GM23338 (cell line): ENCODE measurements around the gene GSX1. TPM values are rescaled to one million over a fixed set of nuclear protein-coding genes. Genes with fewer than 3 reads are reported as not detected.

Source experiments
- ATAC-seq: fragments of 200-7000 bp; cut with Tn5 transposase; 3 replicates; pipeline ENCODE4 v1.9.1; 2020
- DNase-seq: peaks from one replicate; pipeline ENCODE4 v3.0.0-alpha.2; 2015; ENCODE audit warnings: low spot score
- H2AFZ ChIP-seq: fragments of 200-600 bp; sonication (generic); 2 replicates; pipeline ENCODE4 v1.8.0; 2016; ENCODE audit warnings: antibody characterized with exemption, mild to moderate bottlenecking, moderate library complexity
- H3F3A ChIP-seq: fragments of 200-600 bp; sonication (generic); replicated peaks from 2 replicates; pipeline ENCODE4 v1.8.0; 2017; ENCODE audit warnings: antibody characterized with exemption, mixed run types, low read depth
- H3K27ac ChIP-seq: fragments of 200-600 bp; sonication (generic); 2 replicates; pipeline ENCODE4 v1.6.1; 2016; ENCODE audit warnings: low read depth
- H3K27me3 ChIP-seq: fragments of 200-600 bp; sonication (generic); 2 replicates; pipeline ENCODE4 v1.8.0; 2016; ENCODE audit warnings: mild to moderate bottlenecking, mixed run types, moderate library complexity; ENCODE audit not compliant: insufficient read depth
- H3K36me3 ChIP-seq: fragments of 200-600 bp; sonication (generic); 2 replicates; pipeline ENCODE4 v1.8.0; 2016; ENCODE audit warnings: mild to moderate bottlenecking; ENCODE audit not compliant: insufficient read depth
- H3K4me1 ChIP-seq: fragments of 200-600 bp; sonication (generic); 2 replicates; pipeline ENCODE4 v1.8.0; 2016; ENCODE audit warnings: mild to moderate bottlenecking, moderate library complexity; ENCODE audit not compliant: insufficient read depth
- H3K4me2 ChIP-seq: fragments of 200-600 bp; sonication (generic); 2 replicates; pipeline ENCODE4 v1.7.1; 2017; ENCODE audit warnings: mixed run types
- H3K4me3 ChIP-seq: fragments of 200-600 bp; sonication (generic); 2 replicates; pipeline ENCODE4 v1.6.1; 2016; ENCODE audit warnings: mixed run types
- H3K79me2 ChIP-seq: fragments of 200-600 bp; sonication (generic); replicated peaks from 2 replicates; pipeline ENCODE4 v1.8.0; 2017; ENCODE audit warnings: mild to moderate bottlenecking; ENCODE audit not compliant: insufficient read depth
- H3K9me2 ChIP-seq: fragments of 200-600 bp; sonication (generic); 2 replicates; pipeline ENCODE4 v1.8.0; 2017; ENCODE audit not compliant: insufficient read depth
- H4K20me1 ChIP-seq: fragments of 200-600 bp; sonication (generic); replicated peaks from 2 replicates; pipeline ENCODE4 v1.8.0; 2017; ENCODE audit warnings: mild to moderate bottlenecking; ENCODE audit not compliant: insufficient read depth
- H3K27ac Mint-ChIP-seq: 2 replicates; pipeline ENCODE4 v1.8.0; 2020; ENCODE audit warnings: inconsistent platforms, mild to moderate bottlenecking, moderate library complexity, mixed read lengths
- H3K27me3 Mint-ChIP-seq: 3 replicates; pipeline ENCODE4 v1.8.0; 2022; ENCODE audit warnings: low read depth, mild to moderate bottlenecking, moderate library complexity, mixed read lengths, inconsistent platforms; ENCODE audit not compliant: insufficient read depth, poor library complexity
- H3K36me3 Mint-ChIP-seq: 3 replicates; pipeline ENCODE4 v1.8.0; 2021; ENCODE audit warnings: low read depth, mild to moderate bottlenecking, inconsistent platforms, moderate library complexity, mixed read lengths
- H3K4me1 Mint-ChIP-seq: 3 replicates; pipeline ENCODE4 v1.8.0; 2020; ENCODE audit warnings: mild to moderate bottlenecking, inconsistent platforms, mixed read lengths
- H3K4me3 Mint-ChIP-seq: 3 replicates; pipeline ENCODE4 v1.8.0; 2021; ENCODE audit warnings: moderate library complexity, mild to moderate bottlenecking, inconsistent platforms, mixed read lengths
- H3K9me3 Mint-ChIP-seq: 3 replicates; pipeline ENCODE4 v1.8.0; 2020; ENCODE audit warnings: moderate library complexity, mild to moderate bottlenecking, inconsistent platforms, mixed read lengths
- CREB1 ChIP-seq: fragments of 250-450 bp; sonication (Bioruptor Pico); IDR thresholded peaks from 2 replicates; pipeline ENCODE4 v1.5.0; 2020; ENCODE audit warnings: low read depth, mild to moderate bottlenecking, moderate library complexity
- EZH2 ChIP-seq: fragments of 200-600 bp; sonication (generic); IDR thresholded peaks from one replicate; pipeline ENCODE4 v1.8.0; 2017; ENCODE audit warnings: antibody characterized with exemption, mild to moderate bottlenecking, low read depth; ENCODE audit not compliant: unreplicated experiment
- EZH2phosphoT487 ChIP-seq: fragments of 200-600 bp; sonication (generic); IDR thresholded peaks from one replicate; pipeline ENCODE4 v1.8.1; 2018; ENCODE audit warnings: antibody characterized with exemption; ENCODE audit not compliant: unreplicated experiment
- JUNB ChIP-seq: IDR thresholded peaks from one replicate; pipeline ENCODE4 v1.6.1; 2016; ENCODE audit warnings: antibody characterized with exemption; ENCODE audit not compliant: unreplicated experiment
- POLR2AphosphoS5 ChIP-seq: IDR thresholded peaks from 2 replicates; pipeline ENCODE4 v1.6.1; 2016; ENCODE audit warnings: antibody characterized with exemption, low read depth
- STAT1 ChIP-seq: IDR thresholded peaks from one replicate; pipeline ENCODE4 v1.6.1; 2016; ENCODE audit warnings: antibody characterized with exemption; ENCODE audit not compliant: unreplicated experiment
- ZNF114 ChIP-seq: fragments of 250-450 bp; sonication (Bioruptor Pico); IDR thresholded peaks from 2 replicates; pipeline ENCODE4 v1.5.0; 2020; ENCODE audit warnings: mild to moderate bottlenecking, moderate library complexity
- polyA plus RNA-seq: library from polyadenylated mRNA; unstranded; fragments of >200 nt; fragmentation: Nextera tagmentation; extraction: Ambion mirVana; gene quantifications from 2 replicates; pipeline ENCODE4 v1.2.1, GENCODE V29; 2016
- total RNA-seq: library from RNA; depleted of rRNA; stranded (reverse); fragments of >200 nt; shearing (Covaris generic); gene quantifications from 2 replicates; pipeline ENCODE4 v1.2.3, GENCODE V29; 2014
- TF ChIP-seq, protein P1 (sequence below): IDR thresholded peaks from one replicate; pipeline ENCODE4 v1.6.1; 2018; ENCODE audit warnings: antibody characterized with exemption; ENCODE audit not compliant: unreplicated experiment
- TF ChIP-seq, protein P2 (sequence below), 2 experiments: fragments of 200-600 bp in 1 of 2; sonication (generic) in 1 of 2; conservative IDR thresholded peaks; 2 replicates each; pipeline versions ENCODE4 v1.5.1 to v1.6.1; 2016 to 2017; ENCODE audit warnings: antibody characterized with exemption in 2 of 2, low read depth in 2 of 2, mild to moderate bottlenecking in 2 of 2, moderate library complexity in 1 of 2
- TF ChIP-seq, protein P3 (sequence below): IDR thresholded peaks from 2 replicates; pipeline ENCODE4 v1.6.1; 2016; ENCODE audit warnings: antibody characterized with exemption

GSX1 gene
- total and polyA plus RNA-seq, 2 experiments from 2014 or later: not detected

DNA sequence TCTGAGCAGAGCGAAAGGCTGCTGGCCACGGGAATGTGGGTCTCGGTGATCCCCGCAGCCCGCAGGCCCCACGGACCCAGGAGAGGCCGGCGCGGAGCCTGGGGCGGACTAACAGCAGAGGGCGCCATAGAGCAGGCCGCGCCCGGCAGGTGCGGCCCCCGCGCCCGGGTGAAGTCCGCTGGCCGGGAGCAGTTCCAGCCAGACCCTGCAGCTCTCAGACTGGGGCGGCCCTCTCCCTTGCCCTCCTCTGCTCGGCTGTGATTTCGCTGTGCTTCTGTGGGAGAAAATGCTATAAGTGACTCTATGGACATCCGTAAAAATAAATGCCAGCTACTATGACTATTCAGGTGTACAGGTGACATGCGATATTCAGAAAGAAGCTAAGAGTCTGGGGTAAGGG lies 37.7 kb downstream of the GSX1 start:
- Mint-ChIP-seq H3K27me3 (peaks cover 75% of the 10 kb centered on the region), H3K36me3 (no peaks in the 10 kb centered on the region), H3K27ac (no peak overlapping the region), H3K4me1 (peaks cover 17% of the 10 kb centered on the region), H3K9me3 (peaks cover 3% of the 10 kb centered on the region; the same call in 2 of the 3 replicates), H3K4me3 (no peak overlapping the region; the same call in 2 of the 3 replicates)
- Histone ChIP-seq H3K79me2 (no peaks in the 10 kb centered on the region), H3K4me1 (peaks cover 7% of the 10 kb centered on the region), H3F3A (no peaks in the 10 kb centered on the region), H3K4me3 (0 out of 2 replicates have a peak overlapping the region, but pooled peaks have one; percentile 34), H3K27me3 (peaks cover 91% of the 10 kb centered on the region), H3K9me2 (no peaks in the 10 kb centered on the region), H3K36me3 (no peaks in the 10 kb centered on the region), H3K27ac (no peak overlapping the region), H3K4me2 (peak overlapping the region; percentile 46; the same call in 1 of the 2 replicates), H2AFZ (no peak overlapping the region), H4K20me1 (peaks cover 4% of the 10 kb centered on the region; the same call in 1 of the 2 replicates)
- peak; percentile 80 for DNase-seq
- TF ChIP-seq EZH2phosphoT487: no peak
- TF ChIP-seq POLR2AphosphoS5: no peak
- no peak for TF ChIP-seq JUNB
- TF ChIP-seq, protein P1, sequence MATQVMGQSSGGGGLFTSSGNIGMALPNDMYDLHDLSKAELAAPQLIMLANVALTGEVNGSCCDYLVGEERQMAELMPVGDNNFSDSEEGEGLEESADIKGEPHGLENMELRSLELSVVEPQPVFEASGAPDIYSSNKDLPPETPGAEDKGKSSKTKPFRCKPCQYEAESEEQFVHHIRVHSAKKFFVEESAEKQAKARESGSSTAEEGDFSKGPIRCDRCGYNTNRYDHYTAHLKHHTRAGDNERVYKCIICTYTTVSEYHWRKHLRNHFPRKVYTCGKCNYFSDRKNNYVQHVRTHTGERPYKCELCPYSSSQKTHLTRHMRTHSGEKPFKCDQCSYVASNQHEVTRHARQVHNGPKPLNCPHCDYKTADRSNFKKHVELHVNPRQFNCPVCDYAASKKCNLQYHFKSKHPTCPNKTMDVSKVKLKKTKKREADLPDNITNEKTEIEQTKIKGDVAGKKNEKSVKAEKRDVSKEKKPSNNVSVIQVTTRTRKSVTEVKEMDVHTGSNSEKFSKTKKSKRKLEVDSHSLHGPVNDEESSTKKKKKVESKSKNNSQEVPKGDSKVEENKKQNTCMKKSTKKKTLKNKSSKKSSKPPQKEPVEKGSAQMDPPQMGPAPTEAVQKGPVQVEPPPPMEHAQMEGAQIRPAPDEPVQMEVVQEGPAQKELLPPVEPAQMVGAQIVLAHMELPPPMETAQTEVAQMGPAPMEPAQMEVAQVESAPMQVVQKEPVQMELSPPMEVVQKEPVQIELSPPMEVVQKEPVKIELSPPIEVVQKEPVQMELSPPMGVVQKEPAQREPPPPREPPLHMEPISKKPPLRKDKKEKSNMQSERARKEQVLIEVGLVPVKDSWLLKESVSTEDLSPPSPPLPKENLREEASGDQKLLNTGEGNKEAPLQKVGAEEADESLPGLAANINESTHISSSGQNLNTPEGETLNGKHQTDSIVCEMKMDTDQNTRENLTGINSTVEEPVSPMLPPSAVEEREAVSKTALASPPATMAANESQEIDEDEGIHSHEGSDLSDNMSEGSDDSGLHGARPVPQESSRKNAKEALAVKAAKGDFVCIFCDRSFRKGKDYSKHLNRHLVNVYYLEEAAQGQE: no peak
- TF ChIP-seq CREB1 (CRISPR knock-in tag): no peak
- no peak for TF ChIP-seq STAT1
- TF ChIP-seq EZH2: no peak
- TF ChIP-seq, protein P2, sequence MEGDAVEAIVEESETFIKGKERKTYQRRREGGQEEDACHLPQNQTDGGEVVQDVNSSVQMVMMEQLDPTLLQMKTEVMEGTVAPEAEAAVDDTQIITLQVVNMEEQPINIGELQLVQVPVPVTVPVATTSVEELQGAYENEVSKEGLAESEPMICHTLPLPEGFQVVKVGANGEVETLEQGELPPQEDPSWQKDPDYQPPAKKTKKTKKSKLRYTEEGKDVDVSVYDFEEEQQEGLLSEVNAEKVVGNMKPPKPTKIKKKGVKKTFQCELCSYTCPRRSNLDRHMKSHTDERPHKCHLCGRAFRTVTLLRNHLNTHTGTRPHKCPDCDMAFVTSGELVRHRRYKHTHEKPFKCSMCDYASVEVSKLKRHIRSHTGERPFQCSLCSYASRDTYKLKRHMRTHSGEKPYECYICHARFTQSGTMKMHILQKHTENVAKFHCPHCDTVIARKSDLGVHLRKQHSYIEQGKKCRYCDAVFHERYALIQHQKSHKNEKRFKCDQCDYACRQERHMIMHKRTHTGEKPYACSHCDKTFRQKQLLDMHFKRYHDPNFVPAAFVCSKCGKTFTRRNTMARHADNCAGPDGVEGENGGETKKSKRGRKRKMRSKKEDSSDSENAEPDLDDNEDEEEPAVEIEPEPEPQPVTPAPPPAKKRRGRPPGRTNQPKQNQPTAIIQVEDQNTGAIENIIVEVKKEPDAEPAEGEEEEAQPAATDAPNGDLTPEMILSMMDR (conservative IDR thresholded peaks at IDR 0.05; ENCODE audit: low read depth in 2 of 2): peak; percentile 82 to 87
- ATAC-seq: peak; percentile 83

DNA sequence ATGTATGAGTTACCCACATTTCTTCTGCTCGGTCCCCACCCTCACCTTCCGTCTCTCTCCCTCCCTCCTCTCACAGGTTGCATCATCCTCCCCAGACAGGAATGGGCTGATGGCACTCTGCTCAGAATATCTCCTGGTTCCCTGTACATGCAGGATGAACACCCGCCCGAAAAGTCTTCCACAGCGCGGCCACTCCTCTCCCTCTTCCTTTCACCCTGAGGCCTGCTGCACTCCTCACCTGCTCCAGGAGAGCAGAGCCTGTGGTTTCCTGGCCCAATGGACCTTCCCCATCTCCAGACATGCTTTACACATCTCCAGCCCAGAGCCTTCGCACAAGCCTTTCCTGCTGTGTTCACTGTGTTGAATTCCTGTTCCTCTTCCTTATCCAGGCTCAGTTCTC lies 40.9 kb downstream of the GSX1 start:
- Histone ChIP-seq H3K79me2 (no peaks in the 10 kb centered on the region), H3K4me3 (no peak overlapping the region), H3K36me3 (no peaks in the 10 kb centered on the region), H3K27me3 (peaks cover 63% of the 10 kb centered on the region), H3K9me2 (no peaks in the 10 kb centered on the region), H3K27ac (no peak overlapping the region), H3F3A (no peaks in the 10 kb centered on the region), H3K4me1 (no peaks in the 10 kb centered on the region), H4K20me1 (peaks cover under 1% of the 10 kb centered on the region; the same call in 1 of the 2 replicates), H2AFZ (peak overlapping the region; percentile 56; the same call in 1 of the 2 replicates), H3K4me2 (no peak overlapping the region)
- Mint-ChIP-seq H3K27me3 (peaks cover 44% of the 10 kb centered on the region), H3K9me3 (peaks cover 3% of the 10 kb centered on the region; the same call in 2 of the 3 replicates), H3K27ac (no peak overlapping the region), H3K36me3 (no peaks in the 10 kb centered on the region), H3K4me3 (no peak overlapping the region), H3K4me1 (peaks cover 5% of the 10 kb centered on the region; the same call in 2 of the 3 replicates)
- ATAC-seq (no peak), DNase-seq (no peak)
- TF ChIP-seq, protein P2 (conservative IDR thresholded peaks at IDR 0.05; ENCODE audit: low read depth in 2 of 2): no peak
- TF ChIP-seq ZNF114 (CRISPR knock-in tag) (no peak), CREB1 (CRISPR knock-in tag) (no peak), POLR2AphosphoS5 (no peak), STAT1 (no peak), EZH2 (no peak)
- TF ChIP-seq, protein P3, sequence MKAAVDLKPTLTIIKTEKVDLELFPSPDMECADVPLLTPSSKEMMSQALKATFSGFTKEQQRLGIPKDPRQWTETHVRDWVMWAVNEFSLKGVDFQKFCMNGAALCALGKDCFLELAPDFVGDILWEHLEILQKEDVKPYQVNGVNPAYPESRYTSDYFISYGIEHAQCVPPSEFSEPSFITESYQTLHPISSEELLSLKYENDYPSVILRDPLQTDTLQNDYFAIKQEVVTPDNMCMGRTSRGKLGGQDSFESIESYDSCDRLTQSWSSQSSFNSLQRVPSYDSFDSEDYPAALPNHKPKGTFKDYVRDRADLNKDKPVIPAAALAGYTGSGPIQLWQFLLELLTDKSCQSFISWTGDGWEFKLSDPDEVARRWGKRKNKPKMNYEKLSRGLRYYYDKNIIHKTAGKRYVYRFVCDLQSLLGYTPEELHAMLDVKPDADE: no peak
- TF ChIP-seq, protein P1: no peak
